OCI-LY7 (cell line): Measurements from ENCODE around the gene IGLL5. TPM values are rescaled to one million over a fixed set of nuclear protein-coding genes. Genes with fewer than 3 reads are reported as not detected.

ENCODE experiments used
- BruUV-seq: library from RNA; stranded (reverse); fragments of 400-500 nt; replicated peaks from 2 replicates; lab custom pipeline; 2021; lab: Mats Ljungman, UMichigan
- CTCF ChIA-PET: fragments of 300-600 bp; sonication (Branson Sonifier 250); formaldehyde crosslinking; loops from one replicate; lab custom pipeline; 2022; ENCODE audit warnings: antibody characterized with exemption; ENCODE audit not compliant: unreplicated experiment; lab: Charles Lee
- POLR2A ChIA-PET: fragments of 300-600 bp; sonication (Branson Sonifier 250); formaldehyde crosslinking; loops from one replicate; lab custom pipeline; 2022; ENCODE audit warnings: antibody characterized with exemption; lab: Charles Lee
- DNase-seq: peaks from one replicate; pipeline ENCODE4 v3.0.0-alpha.2; 2015; ENCODE audit warnings: low spot score
- H2AFZ ChIP-seq: fragments of 200-600 bp; sonication (generic), shearing (Covaris generic); 2 replicates; pipeline ENCODE4 v1.6.1; 2014; ENCODE audit warnings: mild to moderate bottlenecking, antibody characterized with exemption, low read length, moderate library complexity
- H3K27ac ChIP-seq: fragments of 200-600 bp; sonication (generic); 2 replicates; pipeline ENCODE4 v1.5.1; 2014; ENCODE audit warnings: mixed run types, low read depth, mild to moderate bottlenecking, moderate library complexity, low read length, inconsistent platforms; ENCODE audit not compliant: poor library complexity, severe bottlenecking
- H3K36me3 ChIP-seq: fragments of 200-600 bp; sonication (generic); 2 replicates; pipeline ENCODE4 v1.6.1; 2014; ENCODE audit warnings: mild to moderate bottlenecking, antibody characterized with exemption, low read length, moderate library complexity, mixed read lengths; ENCODE audit not compliant: insufficient read depth
- H3K4me1 ChIP-seq: fragments of 200-600 bp; sonication (generic); 2 replicates; pipeline ENCODE4 v1.5.1; 2014; ENCODE audit warnings: mild to moderate bottlenecking, low read length; ENCODE audit not compliant: insufficient read depth, poor library complexity, severe bottlenecking
- H3K4me2 ChIP-seq: fragments of 200-600 bp; sonication (generic); 2 replicates; pipeline ENCODE4 v1.6.1; 2014; ENCODE audit warnings: mild to moderate bottlenecking, low read length
- H3K4me3 ChIP-seq: fragments of 200-600 bp; sonication (generic); 2 replicates; pipeline ENCODE4 v1.5.1; 2014; ENCODE audit warnings: mild to moderate bottlenecking, low read depth, low read length; ENCODE audit not compliant: poor library complexity, severe bottlenecking
- H3K79me2 ChIP-seq: fragments of 200-600 bp; sonication (generic); 2 replicates; pipeline ENCODE4 v1.6.1; 2016; ENCODE audit warnings: low read depth, mild to moderate bottlenecking, low read length, moderate library complexity, mixed read lengths; ENCODE audit not compliant: insufficient read depth
- H3K9me2 ChIP-seq: fragments of 200-600 bp; sonication (generic); 2 replicates; pipeline ENCODE4 v1.6.1; 2016; ENCODE audit warnings: mild to moderate bottlenecking, low read length, mixed read lengths; ENCODE audit not compliant: insufficient read depth
- H3K9me3 ChIP-seq: fragments of 200-600 bp; sonication (generic); 2 replicates; pipeline ENCODE4 v1.6.1; 2014; ENCODE audit warnings: mild to moderate bottlenecking, mixed run types, low read length, mixed read lengths
- H4K20me1 ChIP-seq: fragments of 200-600 bp; sonication (generic); 2 replicates; pipeline ENCODE4 v1.6.1; 2014; ENCODE audit warnings: mild to moderate bottlenecking, antibody characterized with exemption, low read length, moderate library complexity, mixed read lengths; ENCODE audit not compliant: insufficient read depth
- CTCF ChIP-seq: fragments of 200-600 bp; sonication (generic); conservative IDR thresholded peaks from 2 replicates; pipeline ENCODE4 v1.5.1; 2014; ENCODE audit warnings: mild to moderate bottlenecking, antibody characterized with exemption, low read length, moderate library complexity, mixed read lengths
- EZH2phosphoT487 ChIP-seq: fragments of 200-600 bp; sonication (generic); IDR thresholded peaks from 2 replicates; pipeline ENCODE4 v1.6.1; 2018; ENCODE audit warnings: low read depth, borderline replicate concordance, mild to moderate bottlenecking, mixed run types, antibody characterized with exemption, low read length, moderate library complexity, mixed read lengths
- intact Hi-C: fragments of 100-400 bp; cut with micrococcal nuclease; formaldehyde crosslinking; loops from one replicate; pipeline ENCODE4 v1.10.0; 2022; ENCODE audit not compliant: unreplicated experiment
- total RNA-seq, 2 experiments: library from RNA; depleted of rRNA in 1 of 2; stranded (reverse); fragments of >200 nt in 1 of 2; shearing (Covaris generic) in 1 of 2; gene quantifications; 2 replicates each; pipeline ENCODE4 v1.2.3, GENCODE V29; 2014 to 2022

The IGLL5 gene
- total RNA-seq, 2 experiments from 2014 or later, result 219 to 364 TPM

- no peak overlapping the region for H2AFZ ChIP-seq
Observed at GRCh38 chr22:22928666-22929380, 41.2 kb downstream of the IGLL5 start.

GRCh38 chr22:22929381-22930221, 42.0 kb downstream of the IGLL5 start:
- intact Hi-C loops, result loop anchor here (5.0 to 10.0 kb wide), 4 partner anchors 725 to 885 kb away; partner anchors contain the start of genes VPREB3 and ZNF70

More at GRCh38 chr22:22928666-22929380, 41.2 kb downstream of the IGLL5 start:
- H3K9me2 ChIP-seq, result no peaks in the 10 kb centered on the region
- TF ChIP-seq EZH2phosphoT487 (no peak), CTCF (no peak)
- no peaks in the 10 kb centered on the region for H3K9me3 ChIP-seq
- POLR2A ChIA-PET, result interaction anchor here (1.3 to 17.9 kb wide), 5 partner anchors 8 to 44 kb away, joined by 3 to 308 read pairs (median 7); partner anchors contain the start of gene IGLL5
- H3K36me3 ChIP-seq, result no peaks in the 10 kb centered on the region
- intact Hi-C loops, result no loop called here
- no peaks in the 10 kb centered on the region for H3K79me2 ChIP-seq
- H4K20me1 ChIP-seq, result no peaks in the 10 kb centered on the region
- H3K27ac ChIP-seq, result peak overlapping the region; percentile 91
- CTCF ChIA-PET, result interaction anchor here (0.6 to 2.3 kb wide), 5 partner anchors 9 to 44 kb away, joined by 3 to 7 read pairs (median 3); no protein-coding TSS in a partner anchor
- BruUV-seq, result TSS peak; percentile 85
- peak overlapping the region; percentile 33 for H3K4me3 ChIP-seq
- peak overlapping the region; percentile 68 for H3K4me2 ChIP-seq
- H3K4me1 ChIP-seq, result peaks cover 100% of the 10 kb centered on the region
- DNase-seq, result peak; percentile 85

More at GRCh38 chr22:22929381-22930221, 42.0 kb downstream of the IGLL5 start:
- Histone ChIP-seq H2AFZ (no peak overlapping the region), H3K4me1 (peaks cover 100% of the 10 kb centered on the region), H3K4me2 (peak overlapping the region; percentile 68), H3K4me3 (peak overlapping the region; percentile 33), H3K9me2 (no peaks in the 10 kb centered on the region), H3K79me2 (no peaks in the 10 kb centered on the region), H3K27ac (peak overlapping the region; percentile 91), H4K20me1 (no peaks in the 10 kb centered on the region), H3K9me3 (no peaks in the 10 kb centered on the region), H3K36me3 (no peaks in the 10 kb centered on the region)
- TF ChIP-seq EZH2phosphoT487, result no peak
- TF ChIP-seq CTCF, result no peak
- no TSS peak for BruUV-seq
- no peak for DNase-seq
- CTCF ChIA-PET, result interaction anchor here (0.6 to 2.3 kb wide), 5 partner anchors 8 to 45 kb away, joined by 3 to 7 read pairs (median 3); no protein-coding TSS in a partner anchor
- POLR2A ChIA-PET, result interaction anchor here (1.3 to 17.9 kb wide), 6 partner anchors 9 to 45 kb away, joined by 3 to 308 read pairs (median 28); partner anchors contain the start of gene IGLL5
